Ovary (tissue), 3 donors: Measurements from ENCODE around the gene CTBP1.

Source experiments
- EP300 ChIP-seq: sonication (generic); formaldehyde crosslinking; IDR thresholded peaks from one replicate; pipeline ENCODE4 v1.6.1; 2017; ENCODE audit warnings: antibody characterized with exemption
- POLR2A ChIP-seq: fragments of 450-650 bp; IDR thresholded peaks from one replicate; pipeline ENCODE4 v1.6.1; 2017; ENCODE audit warnings: antibody characterized with exemption, mild to moderate bottlenecking, moderate library complexity
- TF ChIP-seq, protein P1 (sequence below), 3 donors: fragments of 450-650 bp in 2 of 3; fragments of 200-600 bp in 1 of 3; IDR thresholded peaks; one replicate each; pipeline versions ENCODE4 v1.5.1 to v1.8.0; 2016 to 2022; ENCODE audit warnings: antibody characterized with exemption in 3 of 3, mild to moderate bottlenecking in 1 of 3
- donor health status: DM: no; HTN: no; CAD: no.

DNA sequence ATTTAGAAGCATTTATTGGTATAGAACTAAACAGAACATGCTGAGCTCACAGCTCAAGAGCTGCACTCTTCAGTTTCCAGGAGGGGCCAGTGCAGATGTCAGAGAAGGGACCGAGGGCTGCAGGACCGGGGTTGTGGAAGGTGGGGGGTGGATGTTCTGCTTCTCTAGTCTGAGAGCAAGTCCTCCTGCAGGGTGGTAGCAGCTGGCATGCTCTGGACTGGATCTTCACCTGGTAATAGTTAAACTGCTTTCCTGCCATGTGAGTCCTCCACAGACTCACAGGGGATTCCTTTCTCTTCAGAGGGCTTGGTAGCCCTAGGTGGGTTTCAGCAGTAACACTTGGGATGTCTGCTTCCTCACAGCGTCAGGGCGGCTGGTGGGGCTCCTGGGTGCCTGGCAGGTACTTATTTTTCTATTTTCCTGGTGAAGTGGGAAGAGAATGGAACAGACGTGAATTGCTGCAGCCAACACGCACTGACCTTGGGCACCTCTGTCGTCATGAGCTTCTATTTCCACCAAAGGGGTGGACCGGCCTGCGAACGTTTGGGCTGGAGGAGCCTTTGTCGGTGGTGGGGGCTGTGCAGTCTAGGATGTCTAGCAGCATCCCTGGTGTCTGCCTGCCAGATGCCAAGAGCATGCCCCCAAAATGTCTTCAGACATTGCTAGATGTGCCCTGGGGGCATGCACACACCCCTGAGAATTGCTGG is 43.2 kb upstream of the CTBP1 start:
- TF ChIP-seq, protein P1, sequence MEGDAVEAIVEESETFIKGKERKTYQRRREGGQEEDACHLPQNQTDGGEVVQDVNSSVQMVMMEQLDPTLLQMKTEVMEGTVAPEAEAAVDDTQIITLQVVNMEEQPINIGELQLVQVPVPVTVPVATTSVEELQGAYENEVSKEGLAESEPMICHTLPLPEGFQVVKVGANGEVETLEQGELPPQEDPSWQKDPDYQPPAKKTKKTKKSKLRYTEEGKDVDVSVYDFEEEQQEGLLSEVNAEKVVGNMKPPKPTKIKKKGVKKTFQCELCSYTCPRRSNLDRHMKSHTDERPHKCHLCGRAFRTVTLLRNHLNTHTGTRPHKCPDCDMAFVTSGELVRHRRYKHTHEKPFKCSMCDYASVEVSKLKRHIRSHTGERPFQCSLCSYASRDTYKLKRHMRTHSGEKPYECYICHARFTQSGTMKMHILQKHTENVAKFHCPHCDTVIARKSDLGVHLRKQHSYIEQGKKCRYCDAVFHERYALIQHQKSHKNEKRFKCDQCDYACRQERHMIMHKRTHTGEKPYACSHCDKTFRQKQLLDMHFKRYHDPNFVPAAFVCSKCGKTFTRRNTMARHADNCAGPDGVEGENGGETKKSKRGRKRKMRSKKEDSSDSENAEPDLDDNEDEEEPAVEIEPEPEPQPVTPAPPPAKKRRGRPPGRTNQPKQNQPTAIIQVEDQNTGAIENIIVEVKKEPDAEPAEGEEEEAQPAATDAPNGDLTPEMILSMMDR (IDR thresholded peaks at IDR 0.05) = no peak
- TF ChIP-seq POLR2A (no peak), EP300 (no peak)
